NT2/D1 (cell line): ENCODE results near the gene EPB41L2.

Source experiments
- SUZ12 ChIP-seq: IDR thresholded peaks from 2 replicates; pipeline ENCODE4 v1.6.1; 2011; ENCODE audit not compliant: insufficient read length, insufficient read depth; ENCODE audit errors: extremely low read depth
- YY1 ChIP-seq: IDR thresholded peaks from 2 replicates; pipeline ENCODE4 v1.6.1; 2011; ENCODE audit not compliant: insufficient read length, insufficient read depth
- ZNF274 ChIP-seq: IDR thresholded peaks from 2 replicates; pipeline ENCODE4 v1.6.1; 2011; ENCODE audit warnings: mild to moderate bottlenecking, low read depth, low read length

DNA sequence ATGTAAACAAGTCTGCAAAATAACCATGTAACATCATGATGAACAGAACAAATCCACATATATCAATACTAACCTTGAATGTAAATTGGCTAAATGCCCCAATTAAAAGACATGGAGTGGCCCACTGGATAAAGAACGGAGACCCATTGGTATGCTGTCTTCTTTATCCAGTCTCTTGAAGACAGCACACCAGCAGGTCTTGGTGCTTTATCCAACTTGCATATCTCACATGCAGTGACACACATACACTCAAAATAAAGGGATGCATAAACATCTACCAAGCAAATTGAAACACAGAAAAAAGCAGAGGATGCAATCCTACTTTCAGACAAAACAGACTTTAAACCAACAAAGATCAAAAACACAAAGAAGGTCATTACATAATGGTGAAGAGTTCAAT lies 30.3 kb upstream of the EPB41L2 start:
- no peak for TF ChIP-seq ZNF274
- TF ChIP-seq YY1 = no peak
- TF ChIP-seq SUZ12 = no peak
